ENCODE data around the gene C2orf49. TPM values are rescaled to one million over a fixed set of nuclear protein-coding genes. Genes with fewer than 3 reads are reported as not detected.
"Not testable (repeated sequence)": the region's sequence is repeated elsewhere in the genome, so short reads cannot be mapped to it uniquely, and the experiment has no call there.

C2orf49 gene
- total RNA-seq, 1 donor from 2014 or later, result 15.8 TPM

DNA sequence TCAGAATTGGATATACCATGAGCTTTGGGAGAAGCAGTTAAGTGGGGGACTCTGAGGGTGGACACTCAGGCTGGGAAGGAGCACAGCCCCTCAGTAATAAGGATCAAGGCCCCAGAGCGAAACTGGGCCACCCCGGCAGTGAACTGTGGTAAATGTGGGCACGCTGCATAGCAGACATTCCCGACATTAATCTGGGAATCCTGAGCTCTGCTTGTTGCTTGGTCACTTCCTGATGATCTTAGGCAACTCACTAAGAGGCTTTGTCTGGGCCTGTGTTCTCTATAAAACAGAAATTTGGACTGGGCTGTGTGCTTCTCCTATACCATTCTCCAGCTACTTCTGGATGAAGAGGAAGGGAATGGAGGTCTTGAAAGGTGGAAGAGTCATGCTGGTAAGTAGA is 12.6 kb upstream of the C2orf49 start:
- Mint-ChIP-seq H3K9me3 (ENCODE audit: unreplicated experiment) (no peaks in the 10 kb centered on the region), H3K27me3 (ENCODE audit: unreplicated experiment) (peaks cover 9% of the 10 kb centered on the region), H3K27ac (ENCODE audit: unreplicated experiment) (peak overlapping the region; percentile 88), H3K4me1 (ENCODE audit: unreplicated experiment) (peaks cover 30% of the 10 kb centered on the region), H3K36me3 (ENCODE audit: low read depth, unreplicated experiment) (no peaks in the 10 kb centered on the region), H3K4me3 (ENCODE audit: unreplicated experiment) (no peak overlapping the region)
- DNase-seq (ENCODE audit: low spot score), result no peak
- TF ChIP-seq, protein P1, sequence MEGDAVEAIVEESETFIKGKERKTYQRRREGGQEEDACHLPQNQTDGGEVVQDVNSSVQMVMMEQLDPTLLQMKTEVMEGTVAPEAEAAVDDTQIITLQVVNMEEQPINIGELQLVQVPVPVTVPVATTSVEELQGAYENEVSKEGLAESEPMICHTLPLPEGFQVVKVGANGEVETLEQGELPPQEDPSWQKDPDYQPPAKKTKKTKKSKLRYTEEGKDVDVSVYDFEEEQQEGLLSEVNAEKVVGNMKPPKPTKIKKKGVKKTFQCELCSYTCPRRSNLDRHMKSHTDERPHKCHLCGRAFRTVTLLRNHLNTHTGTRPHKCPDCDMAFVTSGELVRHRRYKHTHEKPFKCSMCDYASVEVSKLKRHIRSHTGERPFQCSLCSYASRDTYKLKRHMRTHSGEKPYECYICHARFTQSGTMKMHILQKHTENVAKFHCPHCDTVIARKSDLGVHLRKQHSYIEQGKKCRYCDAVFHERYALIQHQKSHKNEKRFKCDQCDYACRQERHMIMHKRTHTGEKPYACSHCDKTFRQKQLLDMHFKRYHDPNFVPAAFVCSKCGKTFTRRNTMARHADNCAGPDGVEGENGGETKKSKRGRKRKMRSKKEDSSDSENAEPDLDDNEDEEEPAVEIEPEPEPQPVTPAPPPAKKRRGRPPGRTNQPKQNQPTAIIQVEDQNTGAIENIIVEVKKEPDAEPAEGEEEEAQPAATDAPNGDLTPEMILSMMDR (IDR thresholded peaks at IDR 0.05; ENCODE audit: unreplicated experiment), result no peak

DNA sequence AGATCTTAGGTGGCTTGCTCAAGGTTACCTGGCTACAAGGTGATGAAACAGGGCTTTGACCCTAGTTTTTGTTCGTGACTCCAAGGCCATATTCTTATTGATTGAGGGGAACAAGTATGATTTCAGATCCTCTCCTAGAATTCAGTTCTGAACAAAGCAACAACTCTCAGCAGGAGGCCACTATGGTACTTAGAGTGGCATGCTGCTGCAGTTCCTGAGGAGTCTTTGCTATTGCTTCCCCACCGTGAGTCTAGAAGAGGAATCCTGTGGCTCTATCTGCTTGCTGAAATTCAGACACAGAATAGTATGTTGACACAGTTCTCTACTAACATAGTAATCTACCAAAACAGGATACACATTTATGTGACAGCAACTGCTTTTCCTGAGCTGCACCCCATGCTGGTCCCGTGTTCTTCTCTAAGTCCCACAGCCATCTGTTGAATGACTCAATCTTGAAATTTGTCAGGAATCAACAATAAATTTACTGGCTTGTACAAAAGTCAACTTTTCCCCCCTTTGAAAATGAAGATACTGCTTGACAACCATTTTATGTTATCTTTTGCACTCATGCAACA is 11.9 kb upstream of the C2orf49 start:
- peaks cover 30% of the 10 kb centered on the region for H3K4me1 Mint-ChIP-seq (ENCODE audit: unreplicated experiment)
- H3K27ac Mint-ChIP-seq (ENCODE audit: unreplicated experiment), result peak overlapping the region; percentile 88
- H3K4me3 Mint-ChIP-seq (ENCODE audit: unreplicated experiment), result no peak overlapping the region
- no peaks in the 10 kb centered on the region for H3K36me3 Mint-ChIP-seq (ENCODE audit: low read depth, unreplicated experiment)
- TF ChIP-seq, protein P1 (IDR thresholded peaks at IDR 0.05; ENCODE audit: unreplicated experiment), result no peak
- H3K27me3 Mint-ChIP-seq (ENCODE audit: unreplicated experiment), result peaks cover 9% of the 10 kb centered on the region
- H3K9me3 Mint-ChIP-seq (ENCODE audit: unreplicated experiment), result no peaks in the 10 kb centered on the region
- DNase-seq (ENCODE audit: low spot score), result no peak

DNA sequence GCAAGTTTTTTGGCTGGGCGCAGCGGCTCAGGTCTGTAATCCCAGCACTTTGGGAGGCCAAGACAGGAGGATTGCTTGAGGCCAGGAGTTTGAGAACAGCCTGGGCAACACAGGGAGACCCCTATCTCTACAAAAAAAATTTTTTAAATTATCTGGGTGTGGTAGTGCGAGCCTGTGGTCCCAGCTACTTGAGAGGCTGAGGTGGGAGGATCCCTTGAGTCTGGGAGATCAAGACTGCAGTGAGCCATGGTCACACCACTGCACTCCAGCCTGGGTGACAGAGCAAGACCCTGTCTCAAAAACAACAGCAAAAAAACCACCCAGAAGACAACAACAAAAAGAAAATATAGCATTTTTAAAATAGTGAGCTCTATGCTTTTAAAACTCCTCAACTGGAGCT is 10.1 kb upstream of the C2orf49 start:
- not testable (repeated sequence) for H3K4me3 Mint-ChIP-seq (ENCODE audit: unreplicated experiment); H3K27ac Mint-ChIP-seq (ENCODE audit: unreplicated experiment); H3K27me3 Mint-ChIP-seq (ENCODE audit: unreplicated experiment); H3K9me3 Mint-ChIP-seq (ENCODE audit: unreplicated experiment); DNase-seq (ENCODE audit: low spot score); H3K36me3 Mint-ChIP-seq (ENCODE audit: low read depth, unreplicated experiment)
- H3K4me1 Mint-ChIP-seq (ENCODE audit: unreplicated experiment), result peaks cover 30% of the 10 kb centered on the region

DNA sequence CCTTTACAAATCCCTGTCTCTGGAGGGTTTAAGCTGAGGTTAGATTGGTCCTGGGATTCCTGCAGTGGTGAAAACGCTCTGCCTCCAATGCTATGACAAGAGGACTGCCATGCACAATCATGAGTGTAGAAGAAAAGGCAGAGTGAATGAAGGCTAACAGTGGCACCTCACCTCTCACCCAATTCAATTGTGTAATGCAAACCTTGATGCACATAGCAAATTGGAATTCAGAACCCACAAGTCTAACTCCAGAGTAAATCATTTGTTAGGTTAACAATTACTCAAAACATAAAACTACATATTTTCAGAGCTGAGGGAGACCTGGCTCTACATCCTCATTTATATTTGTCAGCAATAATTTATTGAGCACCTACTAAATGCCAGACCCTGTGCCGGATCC is 9.7 kb upstream of the C2orf49 start:
- H3K4me1 Mint-ChIP-seq (ENCODE audit: unreplicated experiment), result peaks cover 30% of the 10 kb centered on the region
- DNase-seq (ENCODE audit: low spot score), result no peak
- H3K4me3 Mint-ChIP-seq (ENCODE audit: unreplicated experiment), result no peak overlapping the region
- H3K27me3 Mint-ChIP-seq (ENCODE audit: unreplicated experiment), result peaks cover 9% of the 10 kb centered on the region
- TF ChIP-seq, protein P1 (IDR thresholded peaks at IDR 0.05; ENCODE audit: unreplicated experiment), result no peak
- no peak overlapping the region for H3K27ac Mint-ChIP-seq (ENCODE audit: unreplicated experiment)
- H3K9me3 Mint-ChIP-seq (ENCODE audit: unreplicated experiment), result no peaks in the 10 kb centered on the region
- H3K36me3 Mint-ChIP-seq (ENCODE audit: low read depth, unreplicated experiment), result no peaks in the 10 kb centered on the region

DNA sequence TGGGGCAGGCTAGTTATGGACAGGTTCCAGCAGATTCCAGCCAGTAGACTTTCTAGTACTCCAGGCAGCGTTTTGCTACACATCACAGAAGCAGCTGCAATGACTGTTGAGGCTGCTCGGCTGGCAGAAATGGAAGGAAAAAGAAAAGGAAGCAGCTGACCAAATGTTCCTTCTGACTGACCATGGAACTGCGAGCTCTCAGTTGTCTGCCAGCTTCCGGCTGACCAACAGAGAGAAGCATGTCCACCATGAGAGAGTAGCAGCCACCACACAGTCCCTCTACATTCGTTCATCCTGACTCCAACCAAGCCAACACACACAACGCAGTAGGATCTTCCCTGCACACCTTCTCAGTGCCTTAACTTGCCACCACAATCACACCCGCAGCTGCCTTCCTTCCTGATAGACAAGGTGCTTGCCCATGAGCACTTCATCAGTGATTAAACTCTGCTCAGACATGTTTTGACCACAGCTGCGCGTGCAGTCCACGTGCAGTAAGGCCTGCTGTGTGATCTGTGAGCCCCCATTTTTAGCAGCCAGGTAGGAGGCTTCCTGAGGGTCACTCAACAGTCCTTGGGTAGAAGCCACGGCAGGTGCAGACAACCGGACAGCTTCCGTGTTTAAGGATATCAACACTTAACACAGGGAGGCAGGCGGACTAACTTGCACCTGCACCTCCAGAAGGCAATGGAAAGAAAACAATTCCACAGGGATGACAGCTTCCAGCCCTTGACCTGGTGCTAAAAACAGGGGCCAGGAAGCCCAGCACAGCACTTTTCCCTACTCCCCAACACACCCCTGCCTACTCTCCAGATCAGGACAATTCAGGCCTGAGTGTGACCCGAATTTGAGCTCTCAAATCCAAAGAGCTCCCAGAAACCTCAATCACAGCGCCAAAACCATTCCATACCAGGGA is 8.8 kb upstream of the C2orf49 start:
- peak overlapping the region; percentile 97 for H3K4me3 Mint-ChIP-seq (ENCODE audit: unreplicated experiment)
- DNase-seq (ENCODE audit: low spot score), result no peak
- peaks cover 30% of the 10 kb centered on the region for H3K4me1 Mint-ChIP-seq (ENCODE audit: unreplicated experiment)
- H3K36me3 Mint-ChIP-seq (ENCODE audit: low read depth, unreplicated experiment), result no peaks in the 10 kb centered on the region
- peaks cover 9% of the 10 kb centered on the region for H3K27me3 Mint-ChIP-seq (ENCODE audit: unreplicated experiment)
- no peaks in the 10 kb centered on the region for H3K9me3 Mint-ChIP-seq (ENCODE audit: unreplicated experiment)
- TF ChIP-seq, protein P1 (IDR thresholded peaks at IDR 0.05; ENCODE audit: unreplicated experiment), result no peak
- peak overlapping the region; percentile 72 for H3K27ac Mint-ChIP-seq (ENCODE audit: unreplicated experiment)
